ENCODE data around the gene ADARB2.

DNA sequence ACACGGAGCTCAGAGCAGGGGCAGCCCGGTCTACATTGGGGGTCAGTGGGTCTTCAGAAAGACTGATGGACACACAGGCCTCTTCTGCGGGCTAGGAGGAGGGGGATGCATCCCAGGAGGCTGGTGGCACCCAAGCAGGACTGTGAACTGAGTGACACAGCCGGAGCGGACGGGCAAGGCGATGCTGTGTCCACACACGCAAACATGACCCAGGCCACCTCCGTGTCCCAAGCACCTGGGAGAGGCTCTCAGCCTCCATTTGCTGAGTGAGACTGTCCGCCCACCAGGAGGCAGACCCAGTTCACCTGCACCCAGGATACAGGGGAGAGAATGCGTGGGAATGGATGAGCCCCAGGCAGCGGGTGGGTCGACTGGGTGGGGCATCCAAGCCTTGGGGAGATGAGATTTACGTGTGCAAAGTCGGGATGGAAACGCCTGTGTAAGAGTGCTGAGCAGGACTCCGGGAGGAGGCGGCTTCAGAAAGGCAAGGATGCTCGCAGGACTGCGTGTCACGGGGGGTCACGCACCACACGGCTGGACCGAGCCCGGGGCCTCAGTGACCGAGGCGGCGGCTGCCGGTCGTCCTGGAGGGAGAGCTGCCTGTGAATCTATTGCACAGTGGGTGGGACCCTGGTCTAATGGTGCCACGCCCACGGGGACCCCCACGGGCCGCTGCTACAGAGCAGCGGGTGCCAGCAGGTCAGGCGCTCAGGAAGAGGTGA, 262.8 kb downstream of the ADARB2 start:
- TF ChIP-seq POLR2A (IDR thresholded peaks at IDR 0.05) (no peak), POLR2AphosphoS5 (IDR thresholded peaks at IDR 0.05) (no peak), EP300 (IDR thresholded peaks at IDR 0.05; ENCODE audit: low read depth) (no peak)
- TF ChIP-seq, protein P1, sequence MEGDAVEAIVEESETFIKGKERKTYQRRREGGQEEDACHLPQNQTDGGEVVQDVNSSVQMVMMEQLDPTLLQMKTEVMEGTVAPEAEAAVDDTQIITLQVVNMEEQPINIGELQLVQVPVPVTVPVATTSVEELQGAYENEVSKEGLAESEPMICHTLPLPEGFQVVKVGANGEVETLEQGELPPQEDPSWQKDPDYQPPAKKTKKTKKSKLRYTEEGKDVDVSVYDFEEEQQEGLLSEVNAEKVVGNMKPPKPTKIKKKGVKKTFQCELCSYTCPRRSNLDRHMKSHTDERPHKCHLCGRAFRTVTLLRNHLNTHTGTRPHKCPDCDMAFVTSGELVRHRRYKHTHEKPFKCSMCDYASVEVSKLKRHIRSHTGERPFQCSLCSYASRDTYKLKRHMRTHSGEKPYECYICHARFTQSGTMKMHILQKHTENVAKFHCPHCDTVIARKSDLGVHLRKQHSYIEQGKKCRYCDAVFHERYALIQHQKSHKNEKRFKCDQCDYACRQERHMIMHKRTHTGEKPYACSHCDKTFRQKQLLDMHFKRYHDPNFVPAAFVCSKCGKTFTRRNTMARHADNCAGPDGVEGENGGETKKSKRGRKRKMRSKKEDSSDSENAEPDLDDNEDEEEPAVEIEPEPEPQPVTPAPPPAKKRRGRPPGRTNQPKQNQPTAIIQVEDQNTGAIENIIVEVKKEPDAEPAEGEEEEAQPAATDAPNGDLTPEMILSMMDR (IDR thresholded peaks at IDR 0.05) = no peak
